RKO (cell line): Measurements from ENCODE around the gene RIC3.
"Not testable (repeated sequence)": the region's sequence is repeated elsewhere in the genome, so short reads cannot be mapped to it uniquely, and the experiment has no call there.

Experiments
- DNase-seq: peaks from one replicate; pipeline ENCODE4 v3.0.0-alpha.2; 2016; ENCODE audit warnings: low spot score

The RIC3 gene

DNA sequence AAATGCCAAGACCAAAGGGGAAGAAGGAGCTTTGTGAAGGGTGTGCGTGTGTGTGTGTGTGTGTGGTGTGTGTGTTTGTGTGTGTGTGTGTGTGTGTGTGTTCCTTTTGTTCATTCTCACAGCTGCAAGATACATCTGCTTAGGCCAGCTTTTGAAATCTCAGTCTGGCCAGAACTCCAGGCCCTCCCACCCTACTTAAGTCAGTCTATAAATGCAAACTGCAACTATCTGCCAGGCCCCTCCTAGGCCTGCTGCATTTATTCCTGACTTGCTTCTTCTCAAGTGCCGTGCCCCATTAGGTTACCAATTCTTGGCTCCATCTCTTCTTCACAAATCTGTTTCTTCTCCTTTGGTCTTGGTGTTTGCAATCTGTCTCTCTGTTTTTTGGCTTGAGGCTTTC lies 21.6 kb upstream of the RIC3 start:
- no peak for DNase-seq

DNA sequence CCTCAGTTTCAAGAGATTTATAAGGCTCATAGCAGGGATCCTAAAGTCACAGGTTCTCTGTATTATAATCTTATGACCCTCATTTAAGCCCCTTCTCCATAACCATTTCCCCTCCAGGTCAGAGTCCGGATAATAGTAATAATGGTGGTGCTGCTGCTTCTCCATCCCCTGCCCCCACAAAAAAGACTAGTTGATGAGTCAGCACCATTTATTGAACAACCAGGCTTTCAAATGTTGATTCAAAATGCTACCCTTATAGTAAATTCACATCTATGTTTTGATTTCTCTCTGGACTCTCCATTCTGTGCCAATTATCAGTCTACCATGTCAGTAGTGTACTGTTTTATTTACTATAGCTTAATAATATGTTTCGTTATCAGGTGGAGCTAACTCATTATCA lies 17.6 kb upstream of the RIC3 start:
- no peak for DNase-seq

DNA sequence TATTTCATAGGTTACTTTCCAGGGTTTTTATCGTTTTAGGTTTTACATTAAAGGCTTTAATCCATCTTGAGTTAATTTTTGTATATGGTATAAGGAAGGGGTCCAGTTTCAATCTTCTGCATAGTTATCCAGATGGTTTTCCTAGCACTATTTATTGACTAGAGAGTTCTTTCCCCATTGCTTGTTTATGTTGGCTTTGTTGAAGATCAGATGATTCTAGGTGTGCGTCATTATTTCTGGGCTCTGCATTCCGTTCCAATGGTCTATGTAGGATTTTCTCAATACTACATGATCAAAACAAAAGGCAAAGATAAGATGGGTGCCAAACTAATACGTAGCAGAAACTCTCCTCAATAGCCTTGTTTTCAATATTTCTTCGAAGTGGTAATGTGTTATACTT lies 14.3 kb upstream of the RIC3 start:
- DNase-seq = no peak

DNA sequence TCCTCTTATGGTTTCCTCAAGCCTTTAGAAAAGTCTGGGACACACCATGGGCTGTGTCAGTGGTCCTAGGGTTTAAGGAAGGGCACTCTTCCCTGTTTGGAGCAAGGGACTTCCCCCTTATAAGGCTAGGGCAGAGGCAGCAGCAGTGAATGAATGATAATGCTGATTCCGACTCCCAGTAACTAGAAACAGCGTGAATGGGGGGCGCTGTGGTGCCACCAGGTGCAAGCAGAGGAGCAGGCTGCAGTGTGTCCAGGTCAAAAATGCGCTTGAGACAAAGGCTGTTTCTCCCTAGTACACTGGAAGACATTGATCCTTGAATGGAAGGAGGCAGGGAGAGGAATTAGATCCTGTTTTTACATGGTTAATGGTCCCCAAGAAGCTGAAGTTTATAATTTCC lies 11.6 kb upstream of the RIC3 start:
- DNase-seq = no peak

DNA sequence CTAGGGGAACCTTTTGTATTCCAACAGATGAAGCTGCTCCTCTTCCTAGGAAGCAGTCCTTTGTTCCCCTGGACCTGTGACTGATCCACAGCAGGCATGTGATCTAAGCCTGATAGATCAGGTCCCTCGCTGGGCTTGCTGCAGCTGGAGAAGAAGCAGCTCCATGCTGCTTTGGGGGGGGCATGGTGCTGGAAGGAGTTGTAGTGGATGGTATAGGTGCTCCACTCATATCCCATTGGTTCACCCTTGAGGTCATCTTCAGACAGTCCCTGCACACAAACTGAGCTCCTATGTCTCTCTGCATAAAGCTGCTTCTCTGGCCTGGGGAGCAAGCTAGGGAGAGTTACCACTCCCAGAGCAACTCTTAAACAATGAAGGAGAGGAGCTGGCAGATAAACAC lies 9.5 kb upstream of the RIC3 start:
- no peak for DNase-seq

DNA sequence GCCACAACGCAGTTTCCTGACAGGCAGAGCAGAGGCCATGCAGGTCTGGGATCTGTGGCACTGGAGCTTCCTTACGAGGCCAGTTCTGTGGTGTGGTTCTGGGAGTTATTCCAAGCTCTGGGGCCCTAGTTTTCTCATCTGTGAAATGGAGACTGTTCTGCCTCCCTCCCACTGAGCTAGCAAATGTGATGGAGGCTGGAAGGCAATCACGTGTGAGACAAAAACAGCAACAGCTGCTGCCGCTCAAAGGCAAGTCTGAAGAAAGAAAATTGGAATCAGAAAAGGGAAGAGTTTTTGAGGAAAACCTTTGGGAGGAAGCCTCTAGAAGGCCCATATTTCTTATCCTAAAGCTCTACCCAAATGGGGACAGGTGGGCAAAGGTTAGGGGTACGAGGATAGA lies 8.3 kb upstream of the RIC3 start:
- DNase-seq = no peak

DNA sequence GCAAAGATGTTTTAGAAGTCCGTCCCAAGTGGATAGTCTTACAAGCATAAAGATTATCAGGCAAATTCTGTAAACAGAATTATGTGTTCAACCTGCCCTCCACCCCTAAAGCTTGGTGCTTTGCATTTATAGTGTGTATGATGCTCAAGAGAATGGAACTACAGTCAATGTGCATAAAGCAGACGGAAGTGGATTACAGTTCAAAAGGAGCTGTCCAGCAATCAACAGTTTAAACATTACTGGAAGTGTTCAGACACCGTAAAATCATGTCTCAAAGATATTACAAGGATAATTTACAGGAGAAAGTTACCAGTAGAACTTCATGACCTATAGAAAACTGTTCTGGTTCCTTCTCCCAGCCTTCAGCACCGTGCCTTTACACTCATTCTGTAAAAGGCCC lies 1.0 kb downstream of the RIC3 start:
- no peak for DNase-seq

GRCh38 chr11:8164746-8165145 lies 4.1 kb downstream of the RIC3 start:
- DNase-seq = no peak

- DNase-seq = not testable (repeated sequence)
These were observed 7.1 kb downstream of the RIC3 start for GRCh38 chr11:8161627-8162304.

- no peak for DNase-seq
These were observed 11.9 kb downstream of the RIC3 start for GRCh38 chr11:8156877-8157276.

DNA sequence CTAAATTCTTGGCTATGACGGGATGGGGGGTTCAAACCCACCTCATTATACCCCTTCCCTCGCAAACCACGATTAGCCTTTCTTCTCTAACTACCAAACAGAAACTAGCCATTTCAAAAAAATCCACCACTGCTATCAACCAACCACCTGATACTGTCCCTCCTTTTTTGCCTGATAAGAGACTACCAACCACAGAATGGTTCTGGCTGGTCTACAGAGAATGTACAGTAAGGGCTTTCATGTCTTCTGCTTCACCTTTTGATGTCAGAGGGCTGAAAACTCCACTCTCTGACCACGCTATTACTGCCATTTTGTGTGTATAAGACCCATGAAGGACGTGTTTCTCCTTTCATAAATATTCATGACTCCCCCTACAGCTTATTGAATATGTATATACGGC lies 19.1 kb downstream of the RIC3 start:
- no peak for DNase-seq

DNA sequence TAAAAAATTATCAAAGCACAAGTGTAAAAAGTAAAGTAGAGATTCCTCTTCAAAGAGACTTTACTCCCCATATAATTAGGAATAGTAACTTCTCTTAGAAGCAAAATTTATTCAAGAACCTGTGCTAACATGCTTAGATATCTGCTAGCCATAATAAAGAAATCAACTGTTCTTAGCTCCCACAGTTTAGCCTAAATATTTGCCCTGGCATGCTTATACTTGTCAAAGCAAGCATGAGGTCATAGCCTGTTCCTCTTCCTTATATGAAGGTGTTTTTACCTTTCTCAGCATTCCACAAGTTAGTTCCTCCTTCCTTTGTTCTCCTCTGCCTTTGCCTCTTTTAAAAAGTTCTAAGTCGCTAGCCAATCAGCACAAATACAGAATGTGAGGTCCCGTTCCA lies 30.3 kb downstream of the RIC3 start:
- no peak for DNase-seq

DNA sequence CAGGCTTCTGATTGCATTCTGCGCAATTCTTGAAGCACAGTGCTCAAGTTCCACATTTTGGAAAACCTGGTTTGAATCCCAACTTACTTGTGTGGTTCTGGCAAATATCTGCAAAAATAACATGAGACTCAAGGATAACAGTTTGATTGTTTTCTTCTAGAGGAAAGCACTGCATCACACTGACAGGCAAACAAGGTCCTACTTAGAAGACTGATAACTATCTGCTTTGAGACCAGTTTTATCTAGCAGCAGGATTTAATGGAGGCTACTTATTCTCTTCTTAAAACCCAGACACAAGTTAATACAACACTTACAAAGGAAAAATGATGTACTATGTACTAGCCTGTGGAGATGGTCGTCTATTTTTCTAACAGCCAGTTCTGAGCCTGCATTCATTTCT lies 41.4 kb downstream of the RIC3 start:
- DNase-seq = no peak

DNA sequence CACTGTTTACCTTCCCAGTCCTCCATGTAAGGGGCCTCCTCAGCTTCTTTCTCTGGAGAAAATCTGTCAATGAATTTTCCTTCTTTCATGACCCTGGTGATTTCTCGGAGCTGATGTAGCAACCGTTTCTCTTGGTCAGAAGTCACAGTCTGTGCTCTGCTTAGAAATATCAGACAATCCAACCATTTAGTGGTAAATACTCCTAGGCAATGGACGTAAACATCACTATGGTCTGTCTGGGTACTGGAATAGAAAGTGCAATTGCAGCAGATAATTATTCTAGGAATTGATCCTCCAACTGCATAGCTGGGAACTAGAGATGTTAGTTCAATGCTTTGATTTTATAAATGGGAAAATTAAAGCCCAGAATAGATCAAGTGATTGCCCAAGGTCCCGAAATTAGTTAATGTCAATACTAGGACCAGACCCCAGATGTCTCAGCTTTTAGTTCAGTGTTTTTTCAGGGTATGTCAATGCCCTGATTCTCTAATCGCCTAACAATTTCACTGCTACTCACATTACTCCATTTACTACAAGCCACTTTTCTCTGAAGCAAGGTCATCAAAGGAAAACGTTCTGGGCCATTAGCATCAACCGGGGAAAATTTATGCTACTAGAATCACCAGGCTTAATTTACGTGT lies 42.1 kb downstream of the RIC3 start:
- DNase-seq = no peak

- no peak for DNase-seq
These were observed 46.6 kb downstream of the RIC3 start for GRCh38 chr11:8122173-8122764.

- DNase-seq = no peak
These were observed 57.2 kb downstream of the RIC3 start for GRCh38 chr11:8111636-8112035.

DNA sequence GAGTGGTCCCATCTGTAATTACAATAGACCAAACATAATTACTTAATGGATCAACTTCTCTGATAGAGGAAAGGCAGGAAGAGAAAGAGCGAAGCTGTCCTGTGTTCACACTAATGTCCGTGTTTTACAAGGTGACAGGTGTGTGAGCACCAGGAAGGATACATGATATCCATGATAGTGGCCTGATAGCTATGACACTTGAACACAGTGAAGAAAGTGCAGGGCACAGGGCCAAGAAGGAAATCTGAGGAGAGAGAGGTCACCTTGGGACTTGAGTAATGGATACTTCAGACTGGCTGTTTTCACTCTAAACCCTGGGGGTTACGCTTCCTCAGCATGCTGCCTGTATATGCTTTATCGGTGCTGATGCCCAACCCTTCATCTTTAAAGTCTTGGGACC lies 58.4 kb downstream of the RIC3 start:
- DNase-seq = no peak

DNA sequence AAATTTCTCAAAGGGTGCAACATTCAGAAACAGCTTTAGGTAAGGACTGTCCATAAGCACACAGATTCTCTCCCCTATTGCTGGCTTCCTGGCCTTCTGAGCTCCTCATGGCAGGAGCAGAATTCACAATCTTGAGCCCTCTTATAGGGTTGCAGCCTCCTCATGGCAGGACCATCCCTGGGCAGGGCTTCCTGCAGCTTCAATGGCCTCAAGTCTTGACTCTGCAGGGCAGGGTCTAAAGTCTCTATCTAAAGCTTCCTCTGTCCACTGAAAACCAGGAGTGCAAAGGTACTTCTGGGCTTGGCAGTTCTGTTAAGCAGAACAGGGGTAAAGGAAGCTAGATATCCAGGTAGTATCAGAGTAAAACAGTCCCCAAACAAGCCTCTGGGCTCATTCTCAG lies 59.1 kb downstream of the RIC3 start:
- no peak for DNase-seq

DNA sequence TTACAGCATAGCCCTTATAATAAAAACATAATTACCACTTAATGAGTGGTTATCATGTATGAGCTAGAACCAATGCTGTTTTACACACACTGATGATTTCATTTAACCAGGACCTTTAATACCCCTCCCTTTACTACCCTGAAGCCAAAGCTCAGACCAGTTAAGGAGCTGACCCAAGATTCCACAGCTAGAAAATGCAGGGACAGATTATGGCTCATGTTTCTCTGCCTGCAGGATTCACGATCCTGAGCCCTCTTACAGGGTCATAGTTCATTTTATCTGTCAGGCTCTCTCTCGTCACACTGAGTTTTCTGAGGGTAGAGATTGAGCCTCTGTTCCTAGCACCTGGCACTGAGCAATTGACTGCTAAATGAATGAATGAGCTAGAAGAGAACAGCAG lies 60.4 kb downstream of the RIC3 start:
- no peak for DNase-seq

- DNase-seq = no peak
These were observed 61.2 kb downstream of the RIC3 start for GRCh38 chr11:8107642-8108041.

DNA sequence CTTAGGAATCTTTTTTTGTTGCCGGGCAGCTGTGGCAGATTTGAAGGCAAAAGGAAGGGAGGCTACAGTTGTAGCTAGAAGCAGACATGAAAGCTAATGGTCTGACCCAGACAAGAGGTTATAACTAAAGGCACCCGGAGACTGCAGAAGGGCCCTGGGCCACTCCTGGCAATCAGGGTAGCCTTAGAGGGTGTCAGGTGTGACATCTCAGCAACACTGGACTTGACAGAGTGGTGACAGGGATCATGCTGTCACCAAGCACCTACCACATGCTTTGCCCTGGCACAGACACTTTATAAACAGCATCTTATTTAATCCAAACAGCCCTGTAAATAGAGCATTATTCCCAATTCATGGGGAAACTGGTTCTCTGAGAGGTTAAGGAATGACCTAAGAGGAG lies 62.1 kb downstream of the RIC3 start:
- no peak for DNase-seq

DNA sequence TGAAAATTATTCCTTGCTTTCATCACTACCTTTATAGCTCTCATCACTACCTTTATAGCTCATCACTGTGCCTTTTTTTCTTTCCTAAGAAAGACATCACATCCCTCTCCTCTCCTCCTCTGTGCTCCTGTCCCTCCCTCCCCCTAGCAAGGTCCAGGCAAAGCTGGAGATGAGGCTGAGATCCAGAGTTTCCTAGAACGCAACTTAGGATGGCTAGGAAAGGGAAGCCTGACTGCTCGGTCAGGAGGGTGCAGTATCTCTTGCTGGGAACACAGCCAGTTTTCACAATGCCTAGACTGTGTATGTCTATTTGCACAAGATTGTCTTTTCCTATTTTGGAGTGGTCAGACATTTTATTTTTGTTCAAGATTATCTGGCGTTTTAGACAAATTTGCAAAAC lies 63.2 kb downstream of the RIC3 start:
- DNase-seq = no peak

GRCh38 chr11:8105133-8105532 lies 63.7 kb downstream of the RIC3 start:
- no peak for DNase-seq

DNA sequence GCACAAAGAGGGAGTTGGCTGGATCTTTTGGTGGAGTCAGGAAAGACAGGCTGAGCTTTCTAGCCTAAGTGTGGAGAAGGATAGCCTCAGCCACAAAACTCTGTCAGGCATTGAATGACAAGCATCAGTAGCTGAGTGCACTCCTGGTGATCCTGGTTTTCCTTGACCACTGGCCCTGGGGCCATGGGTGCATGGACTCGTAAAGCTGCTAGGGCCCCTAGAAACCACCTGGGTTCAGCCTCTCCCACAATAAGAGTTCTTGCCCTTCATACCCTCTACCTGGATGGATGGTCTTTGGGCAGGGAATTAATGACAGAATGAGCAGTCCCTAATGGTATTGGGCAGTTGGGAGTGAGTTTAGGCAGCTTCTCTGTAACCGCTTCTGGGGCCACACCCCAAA lies 64.9 kb downstream of the RIC3 start:
- no peak for DNase-seq
